NCI-H69 (cell line): ENCODE data around the gene UGT1A8.
A peak's percentile ranks its signal among the peaks of the same experiment; 100 is the strongest.

Source experiments
- DNase-seq: peaks from one replicate; lab custom pipeline; 2025; lab: John Stamatoyannopoulos, UW

Gene UGT1A8

GRCh38 chr2:233801357-233802131 is 184.1 kb downstream of the UGT1A8 start:
- no peak for DNase-seq

- DNase-seq: no peak
Measured at GRCh38 chr2:233802132-233802815, 184.8 kb downstream of the UGT1A8 start.

DNA sequence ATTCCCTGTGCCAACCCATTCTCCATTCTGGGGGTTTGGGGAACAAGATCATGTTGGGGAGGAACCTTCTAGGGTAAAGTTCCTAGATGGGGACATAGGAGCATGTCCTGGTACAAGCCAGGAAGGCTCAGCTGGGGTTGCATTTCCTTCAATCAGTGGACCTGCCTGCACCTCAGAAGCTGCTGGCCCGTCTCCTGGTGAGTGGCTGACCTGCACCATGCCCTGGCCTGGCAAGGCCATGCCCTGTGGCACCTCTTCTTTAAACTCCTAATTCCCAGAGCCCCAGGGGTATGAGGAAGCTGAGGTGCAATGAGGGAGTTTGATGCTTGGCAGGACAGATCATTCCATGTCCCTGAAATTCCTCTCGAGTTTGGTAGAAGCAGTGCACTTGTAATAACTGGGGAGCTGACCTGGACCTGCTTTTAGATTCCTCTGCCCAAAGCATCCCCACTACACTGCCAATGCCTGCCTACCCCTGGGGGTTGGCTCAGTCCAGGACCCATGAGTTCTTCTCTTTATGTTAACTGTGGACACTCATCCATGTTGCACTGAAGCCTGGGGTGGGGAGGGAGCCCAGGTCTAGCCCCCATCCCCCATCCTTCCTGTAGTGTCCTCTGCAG is 186.0 kb downstream of the UGT1A8 start:
- no peak for DNase-seq

DNA sequence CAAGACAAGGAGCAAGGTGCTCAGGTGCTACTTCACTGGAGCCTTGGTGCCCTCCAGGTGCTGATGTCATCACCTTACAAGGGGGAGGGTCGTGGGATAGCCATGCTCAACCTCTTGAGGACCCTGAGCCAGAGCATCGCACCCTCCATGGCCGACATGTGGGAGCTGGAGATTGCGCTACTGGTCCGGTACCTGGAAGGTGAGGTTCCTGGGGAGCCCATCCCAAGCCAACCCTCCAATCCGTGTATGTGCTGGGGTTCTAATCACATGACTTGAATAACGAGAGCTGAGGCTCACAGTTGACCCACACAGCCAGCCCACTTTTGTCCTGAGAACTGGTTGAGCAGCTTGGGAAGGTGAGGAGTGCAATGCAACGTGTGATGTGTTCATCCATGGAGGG is 186.6 kb downstream of the UGT1A8 start:
- no peak for DNase-seq

DNA sequence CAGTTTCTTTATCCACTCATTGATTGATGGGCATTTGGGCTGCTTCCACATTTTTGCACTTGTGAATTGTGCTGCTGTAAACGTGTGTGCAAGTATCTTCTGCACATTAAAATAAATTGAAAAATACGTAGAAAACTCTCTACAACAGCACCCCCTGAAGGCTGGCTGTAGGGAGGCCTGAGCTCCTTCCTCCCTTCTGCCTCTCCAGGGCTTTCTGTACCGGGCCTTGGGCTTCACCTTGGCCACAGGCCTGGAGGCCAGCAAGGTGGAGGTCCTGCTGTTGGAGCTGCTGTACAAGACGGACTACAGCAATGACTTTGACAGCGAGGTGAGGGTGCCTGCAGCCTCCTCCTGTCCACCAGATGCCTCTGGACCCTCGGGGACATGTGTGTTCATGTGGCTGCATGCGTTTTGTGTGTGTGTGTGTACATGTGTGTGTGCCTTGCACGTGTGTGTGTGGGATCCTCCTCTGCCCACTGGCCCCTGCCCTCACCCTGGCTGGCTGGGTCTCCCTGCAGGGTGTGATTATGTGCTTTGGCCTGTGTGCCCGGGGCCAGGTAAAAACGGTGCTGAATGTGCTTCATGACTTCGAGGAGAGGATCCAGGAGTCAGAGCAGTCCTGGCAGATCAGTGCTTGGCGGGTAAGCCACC is 189.9 kb downstream of the UGT1A8 start:
- no peak for DNase-seq

DNA sequence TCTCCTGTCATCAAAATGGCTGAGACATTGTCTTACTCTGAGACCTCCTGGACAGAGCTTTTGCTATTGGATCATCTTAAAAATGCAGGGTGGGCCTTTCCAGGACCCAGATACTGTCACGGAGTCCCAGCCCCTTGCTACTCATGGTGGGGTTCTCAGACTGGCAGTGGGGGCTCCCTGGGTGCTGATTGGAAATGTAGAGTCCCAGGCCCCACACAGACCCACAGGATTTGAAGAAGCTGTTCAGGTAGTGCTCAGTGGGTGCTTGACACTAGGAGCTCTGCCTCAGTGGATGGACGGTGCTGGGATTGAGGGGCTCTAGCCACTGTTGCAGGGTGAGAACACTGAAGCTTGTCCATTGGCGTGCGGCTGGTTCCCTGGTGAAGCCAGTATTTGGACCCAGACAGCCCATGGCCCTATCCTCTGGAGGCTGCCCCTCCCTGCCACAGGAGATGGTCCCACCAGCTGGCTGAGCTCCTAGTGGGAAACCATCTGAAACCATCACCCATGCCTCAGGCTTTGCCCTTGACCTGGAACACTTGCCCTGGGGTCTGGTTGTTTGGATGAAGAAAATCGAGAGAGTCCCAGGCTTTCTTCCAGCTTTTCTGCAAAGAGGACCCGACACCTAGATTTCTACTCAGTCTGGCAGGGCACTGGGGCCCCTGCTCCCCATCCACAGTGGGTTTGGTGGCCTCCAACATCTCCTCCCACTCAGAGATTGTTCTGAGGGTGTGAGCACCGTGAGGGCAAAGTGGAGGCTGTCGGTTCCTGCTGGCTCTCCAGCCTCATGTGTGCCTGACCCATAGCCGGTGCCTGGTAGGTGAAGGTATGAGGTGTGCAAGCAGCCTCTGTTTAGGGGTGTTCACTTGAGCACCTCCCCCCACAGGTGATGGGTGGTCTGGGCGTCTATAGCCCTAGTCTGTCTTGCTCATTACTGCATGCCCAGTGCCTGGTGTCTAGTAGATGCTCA is 190.8 kb downstream of the UGT1A8 start:
- DNase-seq: no peak

DNA sequence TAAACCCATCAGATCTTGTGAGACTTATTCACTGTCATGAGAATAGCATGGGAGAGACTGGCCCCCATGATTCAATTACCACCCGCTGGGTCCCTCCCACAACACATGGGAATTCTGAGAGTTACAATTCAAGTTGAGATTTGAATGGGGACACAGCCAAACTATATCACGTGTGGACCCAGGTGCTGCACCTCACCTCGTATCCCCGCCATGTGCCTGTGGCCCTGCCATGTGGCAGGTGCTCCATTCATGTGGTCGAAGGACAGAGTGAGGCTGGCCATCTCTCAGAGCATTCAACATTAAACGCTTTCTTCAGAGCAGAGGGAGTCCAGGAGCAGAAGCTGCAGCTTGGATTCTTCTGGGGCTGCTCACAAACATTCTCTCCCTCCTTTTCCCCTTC is 193.0 kb downstream of the UGT1A8 start:
- no peak for DNase-seq

- no peak for DNase-seq
Measured at GRCh38 chr2:233811087-233811486, 193.7 kb downstream of the UGT1A8 start.

- DNase-seq: no peak
Measured at GRCh38 chr2:233811732-233812131, 194.3 kb downstream of the UGT1A8 start.

- peak; percentile 77 for DNase-seq
Measured at GRCh38 chr2:233813236-233814055, 196.0 kb downstream of the UGT1A8 start.

- DNase-seq: no peak
Measured at GRCh38 chr2:233814056-233814835, 196.8 kb downstream of the UGT1A8 start.

DNA sequence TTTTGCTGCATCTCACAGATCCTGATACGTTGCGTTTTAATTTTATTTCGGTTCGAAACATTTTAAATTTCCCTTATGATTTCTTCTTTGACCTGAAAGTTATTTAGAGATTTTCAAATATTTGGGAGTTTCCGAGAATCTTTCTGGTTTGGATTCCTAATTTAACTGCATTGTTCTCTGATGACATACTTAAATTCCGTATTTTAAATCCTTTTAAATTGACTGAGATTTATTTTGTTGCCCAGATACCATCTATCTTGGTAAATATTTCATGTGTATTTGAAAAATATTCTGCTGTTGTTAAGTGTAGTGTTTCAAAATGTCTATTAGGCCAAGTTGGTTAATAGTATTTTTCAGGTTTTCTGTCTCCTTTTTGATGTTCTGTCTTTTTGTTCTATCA is 198.4 kb downstream of the UGT1A8 start:
- no peak for DNase-seq

GRCh38 chr2:233816334-233816733 is 198.9 kb downstream of the UGT1A8 start:
- DNase-seq: peak; percentile 46

DNA sequence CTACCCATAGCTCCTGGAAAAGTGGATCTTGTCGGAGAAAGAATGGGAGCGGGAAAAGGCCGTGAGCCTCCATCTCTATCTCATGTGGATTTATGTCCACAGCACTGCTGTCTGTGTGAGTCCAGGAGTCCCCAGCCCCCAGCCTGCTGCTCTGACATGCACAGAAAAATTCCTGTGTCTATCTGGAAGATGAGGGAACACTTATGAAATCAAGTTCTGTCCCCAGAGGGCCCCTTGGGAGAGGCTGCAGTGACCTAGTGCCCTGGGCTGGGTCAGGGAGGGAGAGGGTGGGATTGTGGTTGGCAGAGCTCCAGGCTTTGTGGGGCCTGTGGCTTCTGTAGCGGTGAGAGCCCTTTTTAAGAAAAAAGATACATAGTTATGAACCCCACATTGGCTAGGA is 199.3 kb downstream of the UGT1A8 start:
- no peak for DNase-seq

- no peak for DNase-seq
Measured at GRCh38 chr2:233817361-233817911, 200.0 kb downstream of the UGT1A8 start.

- DNase-seq: no peak
Measured at GRCh38 chr2:233817995-233818638, 200.7 kb downstream of the UGT1A8 start.

- DNase-seq: no peak
Measured at GRCh38 chr2:233818639-233819621, 201.5 kb downstream of the UGT1A8 start.
